ENCODE measurements around the gene LMAN2.

LMAN2 gene

DNA sequence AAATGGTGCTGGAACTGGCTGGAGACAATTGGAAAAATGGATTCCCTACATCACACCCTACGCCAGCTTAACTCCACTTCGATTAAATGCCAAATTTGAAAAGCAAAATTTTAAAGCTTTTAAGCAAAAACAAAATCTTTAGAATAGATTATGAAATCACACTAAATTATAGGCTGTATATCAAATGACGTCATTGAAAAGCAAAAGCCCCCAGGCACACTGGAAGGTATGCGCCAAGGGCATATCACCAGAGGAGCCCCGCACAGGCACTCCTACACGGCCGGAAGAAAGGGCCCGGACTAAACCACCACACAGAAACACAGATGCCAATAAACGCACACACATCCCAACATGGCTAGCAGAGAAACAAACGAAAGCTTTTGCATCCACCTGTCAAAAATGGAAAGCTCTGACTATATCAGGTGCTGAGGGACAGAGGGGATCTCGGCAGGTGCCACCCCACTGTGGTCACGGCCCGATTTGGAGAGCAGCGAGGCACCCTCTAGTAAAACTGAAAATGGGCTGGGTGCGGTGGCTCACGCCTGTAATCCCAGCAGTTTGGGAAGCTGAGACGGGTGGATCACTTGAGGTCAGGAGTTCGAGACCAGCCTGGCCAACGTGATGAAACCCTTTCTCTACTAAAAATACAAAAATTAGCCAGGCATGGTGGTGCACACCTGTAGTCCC, 22.8 kb downstream of the LMAN2 start:
- DNase-seq (ENCODE audit: low read depth in 1 of 2, low spot score in 1 of 2), result no peak

GRCh38 chr5:177327539-177328522, 23.6 kb downstream of the LMAN2 start:
- no peak for DNase-seq (ENCODE audit: low read depth in 1 of 2, low spot score in 1 of 2)

- DNase-seq (ENCODE audit: low read depth in 1 of 2, low spot score in 1 of 2), result no peak
These were observed 25.5 kb downstream of the LMAN2 start for GRCh38 chr5:177325868-177326381.

GRCh38 chr5:177320879-177321278, 30.6 kb downstream of the LMAN2 start:
- no peak for DNase-seq (ENCODE audit: low read depth in 1 of 2, low spot score in 1 of 2)

- DNase-seq (ENCODE audit: low read depth in 1 of 2, low spot score in 1 of 2), result no peak
These were observed 31.4 kb downstream of the LMAN2 start for GRCh38 chr5:177319913-177320588.

GRCh38 chr5:177317959-177318377, 33.5 kb downstream of the LMAN2 start:
- DNase-seq (ENCODE audit: low read depth in 1 of 2, low spot score in 1 of 2), result peak; percentile 56

GRCh38 chr5:177316005-177316404, 35.5 kb downstream of the LMAN2 start:
- DNase-seq (ENCODE audit: low read depth in 1 of 2, low spot score in 1 of 2), result no peak

DNA sequence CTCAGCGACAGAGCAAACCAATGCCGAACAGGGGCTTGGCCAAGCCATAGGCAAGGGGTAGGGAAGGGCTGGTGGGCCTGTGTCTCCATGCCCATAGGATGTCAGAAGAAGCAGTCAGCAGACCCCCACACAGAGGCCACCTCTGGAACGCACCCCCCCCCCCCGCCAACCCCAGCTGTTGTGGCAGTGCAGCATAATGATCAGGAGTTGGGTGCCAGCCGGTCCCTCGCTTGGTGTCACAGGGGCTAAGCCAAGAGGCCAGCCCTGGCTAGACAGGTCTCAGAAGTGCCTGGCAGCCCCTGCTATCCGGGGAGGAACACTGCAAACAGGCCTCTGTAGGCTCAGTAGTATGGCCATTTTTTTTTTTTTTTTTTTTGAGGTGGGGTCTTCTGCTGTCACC, 36.1 kb downstream of the LMAN2 start:
- DNase-seq (ENCODE audit: low read depth in 1 of 2, low spot score in 1 of 2), result no peak

DNA sequence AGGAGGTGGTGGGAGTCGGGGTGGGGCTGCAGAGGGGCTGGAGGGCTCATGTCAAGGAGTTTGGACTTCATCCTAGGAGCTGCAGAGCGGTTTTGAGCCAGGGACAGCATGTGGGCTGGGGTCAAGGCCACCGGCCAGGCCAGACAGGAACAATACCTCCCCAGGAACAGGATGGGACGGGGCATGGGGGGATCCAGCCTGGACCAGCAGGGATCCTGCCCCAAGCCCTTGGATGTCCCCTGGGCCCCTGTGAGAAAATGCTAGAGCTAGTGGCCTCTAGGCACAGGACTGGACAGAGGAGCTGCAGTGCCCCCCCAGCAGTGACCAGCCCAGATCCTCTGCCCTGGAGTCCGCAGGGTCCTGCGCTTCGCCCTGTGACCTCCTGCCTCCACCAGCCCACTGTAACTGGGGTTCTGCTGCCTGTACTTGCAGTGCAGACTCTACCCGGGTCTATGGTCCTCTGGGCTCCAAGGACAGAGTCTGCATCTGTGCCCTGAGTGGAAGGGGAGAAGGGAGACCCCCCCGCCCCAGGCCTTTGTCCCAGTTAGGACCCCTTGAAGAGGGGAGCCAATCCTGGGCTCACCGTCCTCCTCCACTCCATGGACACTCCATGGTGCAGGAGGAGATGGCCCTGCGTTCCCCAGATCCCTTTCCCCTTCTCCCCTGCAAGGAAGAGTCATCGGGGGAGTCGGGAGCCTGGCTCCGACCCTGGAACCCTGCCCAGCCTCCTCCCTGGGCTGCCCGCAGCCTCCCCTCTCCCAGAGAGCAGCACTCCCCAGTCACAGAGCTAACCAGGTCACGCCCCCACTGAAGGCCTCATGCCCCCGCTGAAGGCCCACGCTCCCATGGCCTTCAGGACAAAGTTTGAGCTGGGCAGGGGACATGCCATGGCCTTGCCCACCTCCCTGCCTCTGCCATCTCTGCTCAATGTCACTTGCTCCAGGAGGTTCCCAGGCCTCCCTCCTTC, 36.8 kb downstream of the LMAN2 start:
- no peak for DNase-seq (ENCODE audit: low read depth in 1 of 2, low spot score in 1 of 2)

DNA sequence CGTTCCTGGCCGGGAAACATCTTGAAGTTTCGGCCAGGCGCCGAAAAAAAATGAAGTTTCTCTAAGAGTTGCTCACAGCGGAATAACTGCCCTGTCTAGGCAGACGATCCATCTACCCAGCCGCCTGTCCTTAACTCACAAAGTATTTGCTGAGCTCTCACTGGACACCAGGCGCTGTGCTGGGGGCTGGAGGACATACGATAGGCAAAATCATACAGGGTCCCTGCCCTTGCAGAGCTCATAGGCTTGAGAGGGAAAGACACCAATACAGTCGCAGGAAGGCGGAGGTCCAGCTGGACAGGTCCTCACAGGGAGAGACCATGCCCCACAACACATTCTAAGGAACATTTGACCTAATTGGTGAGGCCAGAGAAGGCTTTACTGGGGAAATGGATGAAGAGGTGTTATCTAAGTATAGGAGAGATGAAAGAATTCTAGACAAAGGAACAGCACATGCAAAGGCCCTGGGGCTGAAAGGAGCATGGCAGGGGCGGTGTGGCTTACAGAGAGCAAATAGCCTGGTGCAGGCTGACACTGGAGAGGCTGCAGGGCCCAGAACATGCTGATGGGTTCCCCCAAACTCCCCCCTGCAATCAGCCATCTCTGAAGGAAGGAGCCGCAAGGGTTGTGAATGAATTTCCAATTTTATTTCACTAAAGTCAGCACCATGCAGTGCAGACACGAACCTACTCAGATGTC, 37.8 kb downstream of the LMAN2 start:
- DNase-seq (ENCODE audit: low read depth in 1 of 2, low spot score in 1 of 2), result no peak

GRCh38 chr5:177312649-177313181, 38.8 kb downstream of the LMAN2 start:
- no peak for DNase-seq (ENCODE audit: low read depth in 1 of 2, low spot score in 1 of 2)

- DNase-seq (ENCODE audit: low read depth in 1 of 2, low spot score in 1 of 2), result peak; percentile 85 to 90
These were observed 39.5 kb downstream of the LMAN2 start, which contains the start of gene MXD3 for GRCh38 chr5:177311723-177312648. MXD3 (minus strand) TSS chr5:177311898; CDS start chr5:177311830, 68 bp downstream.

DNA sequence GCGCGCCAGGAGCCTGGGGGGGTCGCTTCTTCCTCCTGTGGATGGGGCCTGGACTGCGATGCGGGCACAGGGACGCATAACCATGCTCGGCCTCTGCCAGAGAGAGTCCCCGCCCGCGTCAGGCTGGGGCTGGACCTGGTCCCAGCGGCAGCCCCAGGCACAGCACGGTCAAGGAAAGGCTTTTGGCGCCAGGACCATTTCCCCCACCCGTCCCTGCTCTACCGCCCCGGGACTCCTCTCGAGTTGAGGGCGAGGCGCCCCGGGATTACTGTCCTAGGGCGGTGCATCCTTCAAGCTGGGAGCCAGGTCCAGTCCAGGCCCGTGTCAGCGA, 40.1 kb downstream of the LMAN2 start:
- DNase-seq (ENCODE audit: low read depth in 1 of 2, low spot score in 1 of 2), result no peak

GRCh38 chr5:177310757-177311391, 40.6 kb downstream of the LMAN2 start:
- no peak for DNase-seq (ENCODE audit: low read depth in 1 of 2, low spot score in 1 of 2)

- DNase-seq (ENCODE audit: low read depth in 1 of 2, low spot score in 1 of 2), result no peak
These were observed 41.1 kb downstream of the LMAN2 start for GRCh38 chr5:177310332-177310731.

GRCh38 chr5:177309351-177310191, 41.9 kb downstream of the LMAN2 start:
- peak; percentile 47 to 60 for DNase-seq (ENCODE audit: low read depth in 1 of 2, low spot score in 1 of 2)

GRCh38 chr5:177308740-177309139, 42.7 kb downstream of the LMAN2 start:
- no peak for DNase-seq (ENCODE audit: low read depth in 1 of 2, low spot score in 1 of 2)
